ENCODE data around the gene METAP2. TPM values are rescaled to one million over a fixed set of nuclear protein-coding genes. Genes with fewer than 3 reads are reported as not detected.

The METAP2 gene
- total RNA-seq, 1 donor from 2014 or later, result 73.0 TPM

GRCh38 chr12:95511977-95512376 lies 38.0 kb downstream of the METAP2 start:
- H3K4me1 Mint-ChIP-seq (ENCODE audit: low read depth), result no peaks in the 10 kb centered on the region
- H3K9me3 Mint-ChIP-seq (ENCODE audit: low read depth), result no peaks in the 10 kb centered on the region
- no peak for DNase-seq (ENCODE audit: low spot score)
- H3K27ac Mint-ChIP-seq (ENCODE audit: unreplicated experiment), result no peak overlapping the region
- no peaks in the 10 kb centered on the region for H3K27me3 Mint-ChIP-seq (ENCODE audit: low read depth)
- H3K36me3 Mint-ChIP-seq (ENCODE audit: low read depth), result peaks cover 31% of the 10 kb centered on the region
- H3K4me3 Mint-ChIP-seq (ENCODE audit: unreplicated experiment), result no peak overlapping the region
- no peak for TF ChIP-seq CTCF (IDR thresholded peaks at IDR 0.05)

GRCh38 chr12:95513599-95513998 lies 39.6 kb downstream of the METAP2 start:
- Mint-ChIP-seq H3K4me3 (ENCODE audit: unreplicated experiment) (no peak overlapping the region), H3K36me3 (ENCODE audit: low read depth) (peaks cover 27% of the 10 kb centered on the region), H3K27ac (ENCODE audit: unreplicated experiment) (no peak overlapping the region), H3K27me3 (ENCODE audit: low read depth) (no peaks in the 10 kb centered on the region), H3K9me3 (ENCODE audit: low read depth) (no peaks in the 10 kb centered on the region), H3K4me1 (ENCODE audit: low read depth) (no peaks in the 10 kb centered on the region)
- no peak for DNase-seq (ENCODE audit: low spot score)
- no peak for TF ChIP-seq CTCF (IDR thresholded peaks at IDR 0.05)

GRCh38 chr12:95515197-95515596 lies 41.2 kb downstream of the METAP2 start:
- Mint-ChIP-seq H3K4me3 (ENCODE audit: unreplicated experiment) (no peak overlapping the region), H3K4me1 (ENCODE audit: low read depth) (no peaks in the 10 kb centered on the region), H3K27ac (ENCODE audit: unreplicated experiment) (no peak overlapping the region), H3K36me3 (ENCODE audit: low read depth) (peaks cover 19% of the 10 kb centered on the region), H3K9me3 (ENCODE audit: low read depth) (no peaks in the 10 kb centered on the region), H3K27me3 (ENCODE audit: low read depth) (no peaks in the 10 kb centered on the region)
- DNase-seq (ENCODE audit: low spot score), result no peak
- no peak for TF ChIP-seq CTCF (IDR thresholded peaks at IDR 0.05)

GRCh38 chr12:95516757-95517156 lies 42.8 kb downstream of the METAP2 start:
- Mint-ChIP-seq H3K9me3 (ENCODE audit: low read depth) (no peaks in the 10 kb centered on the region), H3K36me3 (ENCODE audit: low read depth) (peaks cover 16% of the 10 kb centered on the region), H3K4me3 (ENCODE audit: unreplicated experiment) (no peak overlapping the region), H3K27ac (ENCODE audit: unreplicated experiment) (no peak overlapping the region), H3K4me1 (ENCODE audit: low read depth) (no peaks in the 10 kb centered on the region), H3K27me3 (ENCODE audit: low read depth) (no peaks in the 10 kb centered on the region)
- DNase-seq (ENCODE audit: low spot score), result no peak
- no peak for TF ChIP-seq CTCF (IDR thresholded peaks at IDR 0.05)

GRCh38 chr12:95517246-95517645 lies 43.3 kb downstream of the METAP2 start:
- Mint-ChIP-seq H3K4me3 (ENCODE audit: unreplicated experiment) (no peak overlapping the region), H3K9me3 (ENCODE audit: low read depth) (no peaks in the 10 kb centered on the region), H3K27ac (ENCODE audit: unreplicated experiment) (no peak overlapping the region), H3K4me1 (ENCODE audit: low read depth) (no peaks in the 10 kb centered on the region), H3K27me3 (ENCODE audit: low read depth) (no peaks in the 10 kb centered on the region), H3K36me3 (ENCODE audit: low read depth) (peaks cover 14% of the 10 kb centered on the region)
- TF ChIP-seq CTCF (IDR thresholded peaks at IDR 0.05), result no peak
- no peak for DNase-seq (ENCODE audit: low spot score)
